Activated naive CD4-positive, alpha-beta T cell treated with Interleukin-2 at 50 U/mL for 16 hours (primary cell): ENCODE data around the gene SLC13A2.

ENCODE experiments used
- DNase-seq: peaks from one replicate; pipeline ENCODE4 v3.0.0-alpha.2; 2020

The SLC13A2 gene

GRCh38 chr17:28540231-28540630, 66.8 kb downstream of the SLC13A2 start:
- no peak for DNase-seq

DNA sequence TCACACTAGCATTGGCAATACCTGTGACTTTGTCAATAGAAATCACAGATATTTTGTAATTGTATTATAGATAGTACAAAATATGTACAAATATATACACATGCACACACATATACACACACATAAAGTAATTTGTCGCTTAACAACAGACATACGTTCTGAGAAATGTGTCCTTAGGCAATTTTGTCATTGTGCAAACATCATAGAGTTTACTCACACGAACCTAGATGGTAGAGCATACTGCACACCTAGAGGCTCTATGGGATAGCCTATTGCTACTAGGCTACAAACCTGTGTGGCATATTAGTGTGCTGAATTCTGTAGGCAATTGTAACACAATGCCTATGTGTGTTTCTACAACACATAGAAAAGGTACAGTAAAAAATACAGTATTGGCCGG, 68.0 kb downstream of the SLC13A2 start:
- no peak for DNase-seq

GRCh38 chr17:28544402-28545140, 71.1 kb downstream of the SLC13A2 start:
- DNase-seq = no peak

DNA sequence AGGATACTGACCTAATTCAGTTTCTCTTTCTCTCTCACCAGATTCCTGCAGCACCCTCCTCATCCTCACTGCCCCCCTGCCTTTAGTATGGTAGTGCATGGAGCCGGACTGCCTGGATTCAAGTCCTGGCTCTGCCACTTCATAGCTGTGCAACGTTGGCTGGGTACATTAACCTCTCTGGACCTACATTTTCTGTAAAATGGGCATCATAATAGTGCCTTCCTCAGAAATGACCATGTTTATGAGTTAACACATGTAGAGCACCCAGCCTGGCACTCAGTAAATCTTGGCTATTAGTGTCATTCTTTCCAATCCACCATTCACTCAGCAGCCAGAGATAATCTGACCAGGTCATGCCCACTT, 71.7 kb downstream of the SLC13A2 start:
- no peak for DNase-seq

DNA sequence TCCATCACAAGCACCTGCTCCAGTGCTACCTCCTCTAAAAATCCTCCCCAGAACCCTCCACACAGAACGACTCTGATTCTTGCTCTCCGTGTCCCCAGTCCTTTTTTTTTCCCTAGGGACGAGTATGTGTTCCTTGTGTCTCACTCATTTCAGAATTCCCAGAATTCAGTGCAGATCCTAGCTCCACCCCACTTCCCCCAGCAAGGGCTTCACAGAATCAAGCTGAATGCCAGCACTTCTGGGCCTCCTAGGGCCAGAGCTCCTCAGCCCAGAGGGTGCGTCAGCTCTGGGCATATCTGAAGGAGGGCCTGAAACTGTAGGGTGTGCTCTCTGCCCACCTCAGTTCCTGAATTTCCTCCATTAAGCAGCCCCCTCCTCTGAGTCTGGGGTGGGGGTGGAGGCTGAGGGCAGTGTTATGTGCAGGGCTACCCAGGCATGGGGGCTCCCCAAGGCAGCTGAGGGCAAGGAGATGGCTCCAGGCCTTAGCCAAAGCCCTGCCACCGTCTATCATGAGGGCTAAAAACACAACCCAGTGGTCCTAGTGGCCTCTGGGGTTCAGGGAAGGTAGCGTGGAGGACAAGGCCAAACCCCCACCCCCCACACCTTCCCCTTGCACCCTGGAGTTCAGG, 72.5 kb downstream of the SLC13A2 start:
- no peak for DNase-seq

GRCh38 chr17:28547096-28547622, 73.7 kb downstream of the SLC13A2 start:
- no peak for DNase-seq
